ENCODE results near the gene CCDC34. TPM values are rescaled to one million over a fixed set of nuclear protein-coding genes. Genes with fewer than 3 reads are reported as not detected.

Gene CCDC34
- total and polyA plus RNA-seq, 2 of the 8 experiments (the other 6 are each of a cell fraction or from before 2014, with no cell fraction given): 7.7 to 24.3 TPM

DNA sequence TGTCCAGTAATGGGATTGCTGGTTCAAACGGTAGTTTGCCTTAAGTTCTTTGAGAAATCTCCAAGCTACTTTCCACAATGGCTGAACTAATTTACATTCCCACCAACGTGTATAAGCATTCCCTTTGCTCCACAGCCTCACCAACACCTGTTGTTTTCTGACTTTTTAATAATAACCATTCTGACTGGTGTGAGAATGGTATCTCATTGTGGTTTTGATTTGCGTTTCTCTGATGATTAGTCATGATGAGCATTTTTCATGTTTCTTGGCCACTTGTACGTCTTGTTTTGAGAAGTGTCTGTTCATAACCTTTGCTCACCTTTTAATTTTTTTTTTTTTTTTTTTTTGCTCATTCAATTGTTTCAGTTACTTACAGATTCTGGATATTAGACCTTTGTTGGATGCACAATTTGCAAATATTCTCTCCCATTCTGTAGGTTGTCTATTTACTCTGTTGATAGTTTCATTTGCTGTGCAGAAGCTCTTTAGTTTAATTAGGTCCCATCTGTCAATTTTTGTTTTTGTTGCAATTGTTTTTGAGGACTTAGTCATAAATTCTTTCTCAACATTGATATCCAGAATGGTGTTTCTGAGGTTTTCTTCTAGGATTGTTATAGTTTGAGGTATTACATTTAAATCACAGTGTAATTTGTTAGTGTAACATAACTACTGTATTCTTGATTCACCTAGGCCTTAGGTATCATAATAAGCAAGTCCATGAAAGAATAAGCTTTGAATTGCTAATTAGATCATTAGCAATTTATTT lies 33.0 kb downstream of the CCDC34 start:
- Histone ChIP-seq H3K14ac (ENCODE audit: insufficient read length) (no peak overlapping the region), H2AK5ac (ENCODE audit: low read depth, low read length) (no peak overlapping the region), H3K4me2 (ENCODE audit: insufficient read depth in 1 of 2, low read depth in 2 of 2, low read length in 2 of 2) (no peak overlapping the region), H3K9ac (replicated peaks in 1 of 4; ENCODE audit: extremely low read depth in 1 of 4, low read depth in 3 of 4, low read length in 3 of 4) (no peak overlapping the region), H2BK120ac (replicated peaks; ENCODE audit: low read depth, low read length) (no peak overlapping the region), H3K79me1 (ENCODE audit: low read depth, low read length) (no peaks in the 10 kb centered on the region), H3K23me2 (ENCODE audit: low read depth, low read length) (no peaks in the 10 kb centered on the region), H3K4me1 (replicated peaks in 1 of 4; ENCODE audit: control insufficient read depth in 3 of 4, insufficient read depth in 4 of 4, low read length in 3 of 4) (peaks cover 1 to 5% (median 3%) of the 10 kb centered on the region in 4 experiments; a peak in 4 of 7 replicates), H3K27ac (ENCODE audit: low read depth, low read length) (no peak overlapping the region), H3K23ac (ENCODE audit: insufficient read length) (no peak overlapping the region), H3K36me3 (ENCODE audit: control insufficient read depth in 2 of 4, insufficient read depth in 4 of 4, low read length in 3 of 4) (peaks cover 0 to 4% (median 0%) of the 10 kb centered on the region in 4 experiments; a peak in 1 of 8 replicates), H2AFZ (ENCODE audit: low read length) (no peak overlapping the region), H2BK15ac (ENCODE audit: low read length) (no peak overlapping the region), H3K4ac (replicated peaks; ENCODE audit: insufficient read length, low read depth, low read length) (no peak overlapping the region), H3K79me2 (ENCODE audit: control insufficient read depth in 1 of 2, insufficient read depth in 2 of 2, low read length in 2 of 2) (no peaks in the 10 kb centered on the region), H2BK12ac (ENCODE audit: low read depth, low read length) (no peak overlapping the region; the same call in 1 of the 2 replicates), H4K8ac (ENCODE audit: extremely low read depth, insufficient read depth, low read length) (no peak overlapping the region), H4K5ac (ENCODE audit: insufficient read length, low read depth, low read length) (no peak overlapping the region), H4K91ac (replicated peaks; ENCODE audit: insufficient read length, low read length) (no peak overlapping the region), H3K9me3 (ENCODE audit: insufficient read depth in 2 of 2, low read depth in 1 of 2, low read length in 1 of 2) (no peaks in the 10 kb centered on the region), H3K56ac (replicated peaks; ENCODE audit: insufficient read length, low read depth, low read length) (no peak overlapping the region), H4K20me1 (replicated peaks in 1 of 2; ENCODE audit: control insufficient read depth in 1 of 2, insufficient read depth in 2 of 2, low read length in 2 of 2) (no peaks in the 10 kb centered on the region), H2BK5ac (ENCODE audit: low read depth, low read length) (no peak overlapping the region), H3K18ac (ENCODE audit: extremely low read depth, low read length) (no peak overlapping the region), H3K27me3 (replicated peaks in 1 of 4; ENCODE audit: control insufficient read depth in 3 of 4, extremely low read depth in 1 of 4, insufficient read depth in 3 of 4, low read length in 3 of 4) (no peaks in the 10 kb centered on the region), H3K4me3 (ENCODE audit: extremely low read depth in 1 of 4, insufficient read depth in 2 of 4, low read depth in 3 of 4, low read length in 4 of 4) (no peak overlapping the region), H2BK20ac (ENCODE audit: low read length) (no peak overlapping the region)
- 92% methylated on average over 4 of the region's 4 CpGs; no CpG with 5 or more reads in 1 of the 2 experiments for WGBS, 2 experiments (ENCODE audit: extremely low coverage in 1 of 2, insufficient coverage in 1 of 2, insufficient read length in 1 of 2, insufficient replicate concordance in 2 of 2, low coverage in 1 of 2, low lambda C conversion rate in 2 of 2, missing lambda C conversion rate in 1 of 2)
- no peak for DNase-seq (ENCODE audit: low read depth in 1 of 2, low spot score in 2 of 2)
- FAIRE-seq: no peak
- CTCF ChIA-PET (ENCODE audit: partially characterized antibody): interaction anchor here (0.8 to 1.2 kb wide), 3 partner anchors 8 to 42 kb away, joined by 3 to 6 read pairs (median 3); no protein-coding TSS in a partner anchor
- POLR2A ChIA-PET (ENCODE audit: partially characterized antibody): interaction anchor here (1.4 kb wide), 1 partner anchor 18 kb away, joined by 4 read pairs; no protein-coding TSS in a partner anchor
- no peak for TF ChIP-seq PHF8 (conservative IDR thresholded peaks at IDR 0.05; ENCODE audit: low read depth, low read length)
- TF ChIP-seq, protein P1, sequence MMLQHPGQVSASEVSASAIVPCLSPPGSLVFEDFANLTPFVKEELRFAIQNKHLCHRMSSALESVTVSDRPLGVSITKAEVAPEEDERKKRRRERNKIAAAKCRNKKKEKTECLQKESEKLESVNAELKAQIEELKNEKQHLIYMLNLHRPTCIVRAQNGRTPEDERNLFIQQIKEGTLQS (IDR thresholded peaks at IDR 0.05; ENCODE audit: insufficient read depth, low read depth, low read length): no peak
- no peak for TF ChIP-seq TAF7 (optimal IDR thresholded peaks at IDR 0.05; ENCODE audit: borderline replicate concordance, low read depth, low read length)
- TF ChIP-seq ASH2L (IDR thresholded peaks at IDR 0.05; ENCODE audit: low read length): no peak
- no peak for TF ChIP-seq CBX5 (IDR thresholded peaks at IDR 0.05; ENCODE audit: low read depth, low read length)
- no peak for TF ChIP-seq GABPA (IDR thresholded peaks at IDR 0.05; ENCODE audit: borderline replicate concordance, insufficient read depth, low read length)
- TF ChIP-seq TBP (IDR thresholded peaks at IDR 0.05; ENCODE audit: low read depth, low read length): no peak
- TF ChIP-seq GTF2F1 (IDR thresholded peaks at IDR 0.05; ENCODE audit: borderline replicate concordance, low read depth, low read length): no peak
- TF ChIP-seq SUZ12 (IDR thresholded peaks at IDR 0.05; ENCODE audit: low read length): no peak
- TF ChIP-seq, protein P2, sequence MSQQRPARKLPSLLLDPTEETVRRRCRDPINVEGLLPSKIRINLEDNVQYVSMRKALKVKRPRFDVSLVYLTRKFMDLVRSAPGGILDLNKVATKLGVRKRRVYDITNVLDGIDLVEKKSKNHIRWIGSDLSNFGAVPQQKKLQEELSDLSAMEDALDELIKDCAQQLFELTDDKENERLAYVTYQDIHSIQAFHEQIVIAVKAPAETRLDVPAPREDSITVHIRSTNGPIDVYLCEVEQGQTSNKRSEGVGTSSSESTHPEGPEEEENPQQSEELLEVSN (IDR thresholded peaks at IDR 0.05): no peak
- no peak for TF ChIP-seq KDM1A (IDR thresholded peaks at IDR 0.05; ENCODE audit: borderline replicate concordance, low read length)

Measured in H1 (cell line).